Nephron progenitor cell (in vitro differentiated cells): ENCODE measurements around the gene MAST2.
"Not testable (repeated sequence)": the region's sequence is repeated elsewhere in the genome, so short reads cannot be mapped to it uniquely, and the experiment has no call there.

ENCODE experiments used
- DNase-seq: peaks from one replicate; pipeline ENCODE4 v3.0.0; 2021
- H3K27ac Mint-ChIP-seq: 2 replicates; pipeline ENCODE4 v1.8.0; 2021; ENCODE audit warnings: mild to moderate bottlenecking, moderate library complexity, mixed read lengths
- H3K27me3 Mint-ChIP-seq: 2 replicates; pipeline ENCODE4 v1.8.0; 2021; ENCODE audit warnings: mild to moderate bottlenecking, low read depth, mixed read lengths; ENCODE audit not compliant: poor library complexity
- H3K36me3 Mint-ChIP-seq: 2 replicates; pipeline ENCODE4 v1.8.0; 2021; ENCODE audit warnings: low read depth, mixed read lengths
- H3K4me1 Mint-ChIP-seq: 2 replicates; pipeline ENCODE4 v1.8.0; 2021; ENCODE audit warnings: mixed read lengths
- H3K4me3 Mint-ChIP-seq: 2 replicates; pipeline ENCODE4 v1.8.0; 2021; ENCODE audit warnings: mild to moderate bottlenecking, moderate library complexity, mixed read lengths
- H3K9me3 Mint-ChIP-seq: 2 replicates; pipeline ENCODE4 v1.8.0; 2021; ENCODE audit warnings: mild to moderate bottlenecking, moderate library complexity, mixed read lengths
- TF ChIP-seq, protein P1 (sequence below): fragments of 200-600 bp; sonication (generic); IDR thresholded peaks from 2 replicates; pipeline ENCODE4 v1.5.0; 2021; ENCODE audit warnings: antibody characterized with exemption

The MAST2 gene

DNA sequence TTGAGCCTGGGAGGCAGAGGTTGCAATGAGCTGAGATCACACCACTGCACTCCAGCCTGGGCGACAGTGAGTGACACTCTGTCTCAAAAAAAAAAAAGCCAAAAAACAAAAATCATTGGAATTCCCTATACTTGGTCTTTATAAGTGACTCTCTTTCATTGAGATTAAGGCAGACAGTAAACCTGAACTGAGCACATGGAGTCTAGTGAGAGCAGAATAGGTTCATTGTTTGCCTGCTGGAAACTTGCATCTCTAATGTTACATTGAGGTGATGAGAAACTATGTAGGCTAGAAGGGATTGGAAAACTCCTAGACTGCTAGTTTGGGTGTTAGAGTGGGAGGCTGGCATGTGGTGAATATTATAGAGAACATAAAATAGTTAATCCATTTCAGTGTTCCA lies 25.4 kb downstream of the MAST2 start:
- no peak for DNase-seq
- Mint-ChIP-seq H3K9me3 (no peaks in the 10 kb centered on the region), H3K27ac (no peak overlapping the region), H3K36me3 (peaks cover 68% of the 10 kb centered on the region), H3K27me3 (no peaks in the 10 kb centered on the region), H3K4me1 (no peaks in the 10 kb centered on the region), H3K4me3 (no peak overlapping the region)
- TF ChIP-seq, protein P1, sequence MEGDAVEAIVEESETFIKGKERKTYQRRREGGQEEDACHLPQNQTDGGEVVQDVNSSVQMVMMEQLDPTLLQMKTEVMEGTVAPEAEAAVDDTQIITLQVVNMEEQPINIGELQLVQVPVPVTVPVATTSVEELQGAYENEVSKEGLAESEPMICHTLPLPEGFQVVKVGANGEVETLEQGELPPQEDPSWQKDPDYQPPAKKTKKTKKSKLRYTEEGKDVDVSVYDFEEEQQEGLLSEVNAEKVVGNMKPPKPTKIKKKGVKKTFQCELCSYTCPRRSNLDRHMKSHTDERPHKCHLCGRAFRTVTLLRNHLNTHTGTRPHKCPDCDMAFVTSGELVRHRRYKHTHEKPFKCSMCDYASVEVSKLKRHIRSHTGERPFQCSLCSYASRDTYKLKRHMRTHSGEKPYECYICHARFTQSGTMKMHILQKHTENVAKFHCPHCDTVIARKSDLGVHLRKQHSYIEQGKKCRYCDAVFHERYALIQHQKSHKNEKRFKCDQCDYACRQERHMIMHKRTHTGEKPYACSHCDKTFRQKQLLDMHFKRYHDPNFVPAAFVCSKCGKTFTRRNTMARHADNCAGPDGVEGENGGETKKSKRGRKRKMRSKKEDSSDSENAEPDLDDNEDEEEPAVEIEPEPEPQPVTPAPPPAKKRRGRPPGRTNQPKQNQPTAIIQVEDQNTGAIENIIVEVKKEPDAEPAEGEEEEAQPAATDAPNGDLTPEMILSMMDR = no peak

DNA sequence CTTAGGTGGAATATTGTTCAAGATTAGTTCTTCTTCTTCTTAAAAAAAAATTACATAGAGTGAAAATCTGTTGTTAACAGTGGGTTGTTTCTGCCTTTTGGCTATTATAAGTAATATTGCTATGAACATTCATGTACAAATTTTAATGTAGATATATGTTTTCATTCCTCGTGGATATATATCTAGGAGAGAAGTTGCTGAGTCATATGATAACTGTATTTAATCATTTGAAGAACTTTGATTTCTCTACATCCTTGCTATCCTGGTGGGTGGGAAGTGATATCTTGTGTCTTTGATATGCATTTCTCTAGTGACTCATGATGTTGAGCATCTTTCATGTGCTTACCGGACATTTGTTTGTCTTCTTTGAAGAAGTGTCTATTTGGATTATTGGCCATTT lies 29.9 kb downstream of the MAST2 start:
- Mint-ChIP-seq H3K36me3 (peaks cover 47% of the 10 kb centered on the region), H3K27ac (no peak overlapping the region), H3K4me1 (no peaks in the 10 kb centered on the region), H3K27me3 (no peaks in the 10 kb centered on the region), H3K4me3 (no peak overlapping the region), H3K9me3 (no peaks in the 10 kb centered on the region)
- TF ChIP-seq, protein P1 = no peak
- DNase-seq = no peak

DNA sequence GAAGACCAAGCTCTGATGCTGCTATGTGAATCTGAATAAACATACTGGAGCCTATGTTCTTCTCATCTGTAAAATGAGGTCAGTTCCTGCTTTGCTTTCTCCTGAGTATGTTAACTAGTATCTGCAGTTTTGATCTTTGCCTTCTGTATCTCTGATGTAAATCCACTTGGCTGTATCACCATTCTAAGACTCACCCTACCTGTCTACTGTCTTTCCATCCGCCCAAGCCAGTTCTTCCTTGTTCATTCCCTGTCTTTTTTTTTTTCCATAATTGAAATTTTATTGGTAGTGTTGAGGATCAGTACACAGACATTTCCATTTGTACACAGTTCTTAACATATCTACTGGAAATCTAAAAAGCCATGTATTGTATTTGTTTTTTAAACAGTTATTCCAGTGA lies 31.3 kb downstream of the MAST2 start:
- H3K27me3 Mint-ChIP-seq = no peaks in the 10 kb centered on the region
- no peak overlapping the region for H3K27ac Mint-ChIP-seq
- DNase-seq = no peak
- no peaks in the 10 kb centered on the region for H3K4me1 Mint-ChIP-seq
- TF ChIP-seq, protein P1 = no peak
- H3K36me3 Mint-ChIP-seq = peaks cover 51% of the 10 kb centered on the region
- no peaks in the 10 kb centered on the region for H3K9me3 Mint-ChIP-seq
- H3K4me3 Mint-ChIP-seq = no peak overlapping the region

DNA sequence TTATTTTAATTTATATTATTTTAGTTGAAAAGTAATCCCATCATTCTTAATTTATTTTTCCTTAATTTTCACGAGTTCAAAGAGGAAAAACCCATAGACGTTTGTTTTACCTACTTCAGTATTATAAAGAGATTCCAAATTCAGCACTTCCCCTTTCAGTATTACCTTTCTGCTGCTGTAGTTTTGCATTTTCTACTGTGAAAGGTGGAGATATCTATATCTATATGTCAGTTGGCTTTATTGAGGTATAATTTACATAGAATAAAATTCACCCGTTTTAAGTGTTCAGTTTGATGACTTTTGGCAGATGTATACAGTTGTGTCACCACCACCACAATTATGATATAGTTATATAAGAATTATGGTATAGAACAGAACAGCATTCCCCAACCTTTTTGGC lies 33.0 kb downstream of the MAST2 start:
- Mint-ChIP-seq H3K4me3 (no peak overlapping the region), H3K27me3 (no peaks in the 10 kb centered on the region), H3K36me3 (peaks cover 48% of the 10 kb centered on the region), H3K27ac (no peak overlapping the region), H3K4me1 (no peaks in the 10 kb centered on the region), H3K9me3 (no peaks in the 10 kb centered on the region)
- TF ChIP-seq, protein P1 = no peak
- no peak for DNase-seq

DNA sequence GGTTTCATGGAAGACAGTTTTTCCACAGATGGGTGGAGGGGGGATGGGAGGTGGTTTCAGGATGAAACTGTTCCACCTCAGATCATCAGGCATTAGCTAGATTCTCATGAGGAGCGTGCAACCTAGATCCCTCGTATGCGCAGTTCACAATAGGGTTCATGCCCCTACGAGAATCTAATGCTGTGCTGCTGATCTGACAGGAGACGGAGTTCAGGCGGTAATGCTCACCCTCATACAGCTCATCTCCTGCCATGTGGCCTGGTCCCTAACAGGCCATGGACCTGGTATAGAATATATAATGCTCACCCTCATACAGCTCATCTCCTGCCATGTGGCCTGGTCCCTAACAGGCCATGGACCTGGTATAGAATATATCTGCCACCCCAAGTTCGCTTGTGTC lies 33.4 kb downstream of the MAST2 start:
- Mint-ChIP-seq H3K27ac (peak overlapping the region; percentile 5), H3K36me3 (peaks cover 44% of the 10 kb centered on the region)
- not testable (repeated sequence) for DNase-seq, H3K27me3 Mint-ChIP-seq, H3K4me3 Mint-ChIP-seq, H3K4me1 Mint-ChIP-seq, H3K9me3 Mint-ChIP-seq

DNA sequence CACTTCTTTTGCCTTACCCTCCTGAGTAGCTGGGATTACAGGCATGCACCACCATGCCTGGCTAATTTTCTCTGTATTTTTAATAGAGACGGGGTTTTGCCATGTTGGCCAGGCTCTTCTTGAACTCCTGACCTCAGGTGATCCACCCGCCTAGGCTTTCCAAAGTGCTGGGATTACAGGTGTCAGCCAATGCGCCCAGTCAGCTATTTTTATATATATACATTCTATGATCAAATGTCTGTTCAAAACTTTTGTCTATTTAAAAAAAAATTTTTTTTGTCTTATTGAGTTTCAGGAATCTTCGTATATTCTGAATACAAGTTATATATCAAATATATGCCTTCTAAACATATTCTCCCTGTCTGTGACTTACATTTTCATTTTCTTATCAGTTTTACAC lies 34.9 kb downstream of the MAST2 start:
- H3K27ac Mint-ChIP-seq, H3K27me3 Mint-ChIP-seq, H3K4me1 Mint-ChIP-seq, DNase-seq, H3K4me3 Mint-ChIP-seq, H3K9me3 Mint-ChIP-seq: not testable (repeated sequence)
- H3K36me3 Mint-ChIP-seq = peaks cover 32% of the 10 kb centered on the region

DNA sequence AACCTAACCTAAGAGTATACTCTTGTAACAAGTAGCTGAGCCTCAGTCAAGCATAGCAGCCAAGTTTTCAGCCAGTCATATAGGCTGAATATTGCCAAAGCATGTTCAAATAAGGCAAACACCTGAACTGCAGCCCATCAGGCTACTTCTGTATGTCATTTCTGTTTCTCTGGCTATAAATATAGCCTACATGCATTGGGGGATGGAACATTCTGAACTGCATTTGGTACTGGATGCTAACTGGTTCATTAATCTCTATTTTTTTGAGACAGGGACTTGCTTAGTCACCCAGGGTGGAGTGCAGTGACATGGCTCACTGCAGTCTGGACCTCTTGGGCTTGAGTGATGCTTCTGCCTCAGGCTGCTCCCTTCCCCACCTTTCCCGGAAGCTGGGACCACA lies 37.3 kb downstream of the MAST2 start:
- Mint-ChIP-seq H3K4me1 (no peaks in the 10 kb centered on the region), H3K36me3 (peaks cover 21% of the 10 kb centered on the region), H3K9me3 (no peaks in the 10 kb centered on the region), H3K4me3 (no peak overlapping the region), H3K27me3 (no peaks in the 10 kb centered on the region), H3K27ac (no peak overlapping the region)
- TF ChIP-seq, protein P1 = no peak
- DNase-seq = no peak
